Astrocyte (in vitro differentiated cells and primary cell): Measurements from ENCODE around the gene MYO16. TPM values are rescaled to one million over a fixed set of nuclear protein-coding genes. Genes with fewer than 3 reads are reported as not detected.

Experiments used
- DNase-seq: peaks from one replicate; pipeline ENCODE4 v3.0.0-alpha.2; 2010; ENCODE audit warnings: low read depth
- FAIRE-seq: peaks from 2 replicates; lab custom pipeline; 2011; peaks lifted over from hg19 to GRCh38; lab: Jason Lieb, UNC
- H2AFZ ChIP-seq: 2 replicates; pipeline ENCODE4 v1.6.0; 2012; ENCODE audit warnings: low read depth, low read length, inconsistent platforms
- H3K27ac ChIP-seq: 2 replicates; pipeline ENCODE4 v1.5.1; 2011; ENCODE audit warnings: low read depth, low read length, inconsistent platforms
- H3K27me3 ChIP-seq: 2 replicates; pipeline ENCODE4 v1.6.0; 2011; ENCODE audit warnings: low read length, inconsistent platforms; ENCODE audit not compliant: insufficient read depth
- H3K36me3 ChIP-seq: 2 replicates; pipeline ENCODE4 v1.5.1; 2011; ENCODE audit warnings: low read length, inconsistent platforms; ENCODE audit not compliant: insufficient read depth
- H3K4me1 ChIP-seq: 2 replicates; pipeline ENCODE4 v1.5.1; 2011; ENCODE audit warnings: low read length, inconsistent platforms; ENCODE audit not compliant: insufficient read depth
- H3K4me2 ChIP-seq: 2 replicates; pipeline ENCODE4 v1.6.0; 2012; ENCODE audit warnings: low read length, inconsistent platforms
- H3K4me3 ChIP-seq: 2 replicates; pipeline ENCODE4 v1.5.1; 2011; ENCODE audit warnings: low read depth, mild to moderate bottlenecking, low read length, inconsistent platforms; ENCODE audit not compliant: insufficient read depth
- H3K79me2 ChIP-seq: 2 replicates; pipeline ENCODE4 v1.6.0; 2012; ENCODE audit warnings: mild to moderate bottlenecking, low read length, inconsistent platforms; ENCODE audit not compliant: insufficient read depth
- H3K9ac ChIP-seq: 2 replicates; pipeline ENCODE4 v1.6.0; 2012; ENCODE audit warnings: mild to moderate bottlenecking, low read length, inconsistent platforms
- H3K9me3 ChIP-seq: 2 replicates; pipeline ENCODE4 v1.5.1; 2012; ENCODE audit warnings: low read depth, mild to moderate bottlenecking, low read length, inconsistent platforms; ENCODE audit not compliant: insufficient read depth
- H4K20me1 ChIP-seq: 2 replicates; pipeline ENCODE4 v1.6.0; 2012; ENCODE audit warnings: low read length, inconsistent platforms; ENCODE audit not compliant: insufficient read depth
- H3K27ac Mint-ChIP-seq: one replicate; pipeline ENCODE4 v1.8.0; 2021; ENCODE audit warnings: mild to moderate bottlenecking, mixed read lengths; ENCODE audit not compliant: unreplicated experiment
- H3K27me3 Mint-ChIP-seq: one replicate; pipeline ENCODE4 v1.8.0; 2021; ENCODE audit warnings: low read depth, mixed read lengths; ENCODE audit not compliant: unreplicated experiment
- H3K36me3 Mint-ChIP-seq: one replicate; pipeline ENCODE4 v1.8.0; 2021; ENCODE audit warnings: low read depth, mixed read lengths; ENCODE audit not compliant: unreplicated experiment
- H3K4me1 Mint-ChIP-seq: one replicate; pipeline ENCODE4 v1.8.0; 2021; ENCODE audit warnings: low read depth, mixed read lengths; ENCODE audit not compliant: unreplicated experiment
- H3K4me3 Mint-ChIP-seq: one replicate; pipeline ENCODE4 v1.8.0; 2021; ENCODE audit warnings: mild to moderate bottlenecking, moderate library complexity, mixed read lengths; ENCODE audit not compliant: unreplicated experiment
- H3K9me3 Mint-ChIP-seq: one replicate; pipeline ENCODE4 v1.8.0; 2021; ENCODE audit warnings: mild to moderate bottlenecking, mixed read lengths; ENCODE audit not compliant: unreplicated experiment
- EZH2 ChIP-seq: IDR thresholded peaks from 2 replicates; pipeline ENCODE4 v1.6.1; 2012; ENCODE audit warnings: mild to moderate bottlenecking, low read length, inconsistent platforms; ENCODE audit not compliant: insufficient read depth
- total RNA-seq: library from RNA; stranded (reverse); gene quantifications from 2 replicates; pipeline ENCODE4 v1.2.1, GENCODE V29; 2021
- TF ChIP-seq, protein P1 (sequence below): IDR thresholded peaks from 2 replicates; pipeline ENCODE4 v1.5.1; 2011; ENCODE audit warnings: low read depth, mild to moderate bottlenecking, inconsistent platforms, low read length, moderate library complexity; ENCODE audit not compliant: insufficient read depth

The MYO16 gene
- total RNA-seq, 1 donor from 2014 or later = 0.14 TPM

DNA sequence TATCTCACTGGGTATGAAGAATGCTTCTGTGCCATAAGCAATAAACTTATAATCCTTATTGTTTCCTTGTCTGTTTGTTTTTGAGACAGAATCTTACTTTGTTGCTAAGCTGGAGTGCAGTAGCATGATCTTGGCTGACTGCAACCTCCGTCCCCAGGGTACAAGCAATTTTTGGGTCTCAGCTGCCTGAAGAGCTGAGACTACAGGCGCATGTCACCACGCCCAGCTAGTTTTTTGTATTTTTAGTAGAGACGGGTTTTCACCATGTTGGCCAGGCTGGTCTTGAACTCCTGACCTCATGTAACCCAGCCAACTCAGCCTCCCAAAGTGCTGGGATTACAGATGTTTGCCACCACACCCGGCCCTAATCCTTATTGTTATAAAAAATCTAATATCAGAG is 112.5 kb downstream of the MYO16 start:
- Mint-ChIP-seq H3K36me3 (peaks cover 3% of the 10 kb centered on the region), H3K27ac (no peak overlapping the region), H3K4me1 (no peaks in the 10 kb centered on the region), H3K27me3 (no peaks in the 10 kb centered on the region), H3K4me3 (no peak overlapping the region), H3K9me3 (peaks cover 6% of the 10 kb centered on the region)
- Histone ChIP-seq H3K4me3 (no peak overlapping the region), H4K20me1 (no peaks in the 10 kb centered on the region), H3K4me1 (no peaks in the 10 kb centered on the region), H3K79me2 (no peaks in the 10 kb centered on the region), H3K9ac (no peak overlapping the region), H3K27ac (no peak overlapping the region), H3K36me3 (no peaks in the 10 kb centered on the region), H2AFZ (no peak overlapping the region), H3K9me3 (no peaks in the 10 kb centered on the region), H3K4me2 (no peak overlapping the region), H3K27me3 (no peaks in the 10 kb centered on the region)
- DNase-seq (no peak), FAIRE-seq (no peak)
- no peak for TF ChIP-seq EZH2
- TF ChIP-seq, protein P1, sequence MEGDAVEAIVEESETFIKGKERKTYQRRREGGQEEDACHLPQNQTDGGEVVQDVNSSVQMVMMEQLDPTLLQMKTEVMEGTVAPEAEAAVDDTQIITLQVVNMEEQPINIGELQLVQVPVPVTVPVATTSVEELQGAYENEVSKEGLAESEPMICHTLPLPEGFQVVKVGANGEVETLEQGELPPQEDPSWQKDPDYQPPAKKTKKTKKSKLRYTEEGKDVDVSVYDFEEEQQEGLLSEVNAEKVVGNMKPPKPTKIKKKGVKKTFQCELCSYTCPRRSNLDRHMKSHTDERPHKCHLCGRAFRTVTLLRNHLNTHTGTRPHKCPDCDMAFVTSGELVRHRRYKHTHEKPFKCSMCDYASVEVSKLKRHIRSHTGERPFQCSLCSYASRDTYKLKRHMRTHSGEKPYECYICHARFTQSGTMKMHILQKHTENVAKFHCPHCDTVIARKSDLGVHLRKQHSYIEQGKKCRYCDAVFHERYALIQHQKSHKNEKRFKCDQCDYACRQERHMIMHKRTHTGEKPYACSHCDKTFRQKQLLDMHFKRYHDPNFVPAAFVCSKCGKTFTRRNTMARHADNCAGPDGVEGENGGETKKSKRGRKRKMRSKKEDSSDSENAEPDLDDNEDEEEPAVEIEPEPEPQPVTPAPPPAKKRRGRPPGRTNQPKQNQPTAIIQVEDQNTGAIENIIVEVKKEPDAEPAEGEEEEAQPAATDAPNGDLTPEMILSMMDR = no peak

DNA sequence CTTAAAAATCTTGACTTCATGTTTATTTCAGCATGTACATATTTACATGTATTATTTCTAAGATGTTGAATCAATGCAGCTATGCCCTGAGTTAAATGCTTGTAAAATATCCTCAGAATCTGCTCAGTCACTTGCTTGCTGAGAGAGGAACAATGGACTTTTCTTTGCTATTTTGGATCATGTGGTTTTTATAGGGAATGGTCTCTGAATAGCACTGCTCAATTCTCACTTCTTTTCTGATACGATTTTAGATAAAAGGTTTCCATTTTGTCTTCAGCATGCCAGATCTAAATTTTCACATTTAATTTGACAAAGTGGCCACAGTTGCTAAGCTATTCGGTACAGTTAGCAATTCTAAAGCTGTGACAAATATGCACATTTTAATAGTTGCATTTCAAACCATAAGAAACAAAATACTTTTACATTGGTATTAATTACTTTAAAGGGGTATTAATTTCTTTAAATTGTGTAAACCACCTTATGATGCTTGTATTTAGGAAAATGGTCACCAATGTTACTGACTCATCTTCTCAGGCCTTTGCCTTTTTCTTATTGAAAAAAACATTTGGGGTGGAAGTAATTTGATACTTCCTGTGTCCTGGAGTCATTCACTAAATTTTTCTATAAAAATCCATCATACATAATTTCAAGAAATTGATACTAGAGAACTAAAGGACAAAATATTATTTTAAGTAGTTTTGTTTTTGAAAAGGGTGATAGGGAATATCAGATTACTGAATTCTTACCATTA is 113.5 kb downstream of the MYO16 start:
- H3K4me1 Mint-ChIP-seq = no peaks in the 10 kb centered on the region

More for the DNA sequence above, 113.5 kb downstream of the MYO16 start:
- Histone ChIP-seq H3K4me2 (no peak overlapping the region), H3K4me3 (no peak overlapping the region), H3K4me1 (no peaks in the 10 kb centered on the region), H3K79me2 (no peaks in the 10 kb centered on the region), H2AFZ (no peak overlapping the region), H3K9me3 (no peaks in the 10 kb centered on the region), H3K36me3 (no peaks in the 10 kb centered on the region), H4K20me1 (no peaks in the 10 kb centered on the region), H3K9ac (no peak overlapping the region), H3K27ac (no peak overlapping the region), H3K27me3 (no peaks in the 10 kb centered on the region)
- peaks cover 3% of the 10 kb centered on the region for H3K36me3 Mint-ChIP-seq
- H3K9me3 Mint-ChIP-seq = peaks cover 6% of the 10 kb centered on the region
- H3K4me3 Mint-ChIP-seq = no peak overlapping the region
- TF ChIP-seq, protein P1 = no peak
- no peak for TF ChIP-seq EZH2
- DNase-seq (no peak), FAIRE-seq (no peak)
- no peak overlapping the region for H3K27ac Mint-ChIP-seq
- H3K27me3 Mint-ChIP-seq = no peaks in the 10 kb centered on the region
